Activated naive CD8-positive, alpha-beta T cell treated with anti-CD3 and anti-CD28 coated beads, Interleukin-2, amount 10 ng/mL, durations not matched to agents 7 days and 5 days (primary cell): ENCODE data around the gene TNFSF12. TPM values are rescaled to one million over a fixed set of nuclear protein-coding genes. Genes with fewer than 3 reads are reported as not detected.

Experiments used
- ATAC-seq: fragments of 150-1000 bp; cut with Tn5 transposase; one replicate; pipeline ENCODE4 v1.10.0; 2021; ENCODE audit warnings: low read depth, moderate library complexity
- POLR2A ChIA-PET: fragments of 350-600 bp; sonication (Branson Sonifier 250); formaldehyde crosslinking; loops from one replicate; lab custom pipeline; 2021; ENCODE audit warnings: antibody characterized with exemption; lab: Charles Lee
- DNase-seq: peaks from one replicate; pipeline ENCODE4 v3.0.0; 2021
- H3K27ac Mint-ChIP-seq: one replicate; pipeline ENCODE4 v1.8.0; 2022; ENCODE audit warnings: mild to moderate bottlenecking, mixed read lengths
- H3K27me3 Mint-ChIP-seq: one replicate; pipeline ENCODE4 v1.8.0; 2022; ENCODE audit warnings: mild to moderate bottlenecking, moderate library complexity, mixed read lengths
- H3K36me3 Mint-ChIP-seq: one replicate; pipeline ENCODE4 v1.8.0; 2021; ENCODE audit warnings: mild to moderate bottlenecking, mixed read lengths
- H3K4me1 Mint-ChIP-seq: one replicate; pipeline ENCODE4 v1.8.0; 2021; ENCODE audit warnings: mixed read lengths
- H3K4me3 Mint-ChIP-seq: one replicate; pipeline ENCODE4 v1.8.0; 2022; ENCODE audit warnings: mild to moderate bottlenecking, moderate library complexity, mixed read lengths
- H3K9me3 Mint-ChIP-seq: one replicate; pipeline ENCODE4 v1.8.0; 2021; ENCODE audit warnings: mixed read lengths
- total RNA-seq, 2 experiments: library from RNA; stranded (reverse); gene quantifications; one replicate each; pipeline ENCODE4 v1.2.3, GENCODE V29; 2021

The TNFSF12 gene
- total RNA-seq, 2 experiments from 2014 or later = 93.0 to 95.7 TPM

DNA sequence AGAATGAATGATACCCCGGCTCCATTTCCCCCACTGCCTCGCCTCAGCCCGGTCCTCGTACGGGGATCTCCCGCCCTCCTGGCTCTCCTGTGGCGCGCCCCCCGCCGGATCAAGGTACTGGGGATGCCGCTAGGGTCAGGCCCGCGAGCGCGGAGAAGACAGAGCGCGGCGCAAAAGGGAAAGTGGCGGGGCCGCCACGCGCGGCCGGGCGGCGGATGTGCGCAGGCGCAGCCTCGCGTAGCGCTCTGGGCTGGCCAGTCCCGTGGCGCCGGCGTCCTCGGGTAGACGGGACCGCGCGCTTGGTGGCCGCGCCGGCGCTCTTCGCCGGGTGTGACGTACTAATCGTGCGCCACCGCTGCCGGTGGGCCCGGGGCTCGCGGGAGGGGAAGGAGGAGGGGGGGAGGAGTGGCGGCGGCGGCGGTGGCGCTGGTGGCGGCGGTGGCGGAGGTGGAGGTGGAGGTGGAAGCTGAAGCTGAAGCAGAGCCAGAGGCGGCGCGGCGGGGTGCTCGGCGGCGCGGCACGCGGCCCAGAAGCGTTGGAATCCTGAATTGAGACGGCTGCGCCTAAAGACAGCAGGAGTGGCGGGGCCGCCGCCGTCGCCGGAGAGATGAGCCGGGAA, 12.8 kb downstream of the TNFSF12 start, which contains the start of gene SENP3:
Gene SENP3 (plus strand): TSS at position 331 of the 619 bp plus-strand sequence. CDS start 1,158 bp downstream, outside the sequence.
- H3K27me3 Mint-ChIP-seq = no peaks in the 10 kb centered on the region
- POLR2A ChIA-PET = interaction anchor here (0.6 to 6.2 kb wide), 26 partner anchors 9 to 209 kb away, joined by 3 to 63 read pairs (median 4); partner anchors contain the start of genes CD68, MPDU1, POLR2A and TMEM102
- peak; percentile 95 for DNase-seq
- peak; percentile 87 for ATAC-seq
- H3K36me3 Mint-ChIP-seq = peaks cover 17% of the 10 kb centered on the region
- peak within 1 kb of the TSS; percentile 83 for H3K4me3 Mint-ChIP-seq
- no peaks in the 10 kb centered on the region for H3K9me3 Mint-ChIP-seq
- peak within 1 kb of the TSS; percentile 97 for H3K27ac Mint-ChIP-seq
- peaks cover 49% of the 10 kb centered on the region for H3K4me1 Mint-ChIP-seq

DNA sequence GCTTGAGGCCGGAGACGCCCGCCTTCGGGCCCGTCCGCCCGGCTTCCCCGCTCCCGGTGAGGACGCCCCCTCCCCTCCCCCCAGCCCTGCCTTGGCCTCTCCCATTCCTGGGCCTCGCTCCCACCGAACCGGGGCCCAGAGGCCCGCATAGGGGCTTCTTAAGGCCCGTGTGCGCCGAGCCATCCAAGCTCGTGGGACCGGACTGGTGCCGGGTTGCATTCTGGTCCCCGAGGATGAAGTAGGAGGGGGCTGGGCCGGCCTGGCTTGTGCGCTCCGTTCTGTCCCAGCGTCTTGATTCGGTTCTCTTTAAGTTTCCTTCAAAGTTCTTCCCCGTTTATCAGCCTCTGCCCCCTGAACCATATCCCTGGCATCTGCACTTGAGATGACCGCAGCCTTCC, 13.3 kb downstream of the TNFSF12 start:
- ATAC-seq = peak; percentile 1
- Mint-ChIP-seq H3K36me3 (peaks cover 19% of the 10 kb centered on the region), H3K9me3 (no peaks in the 10 kb centered on the region), H3K4me1 (peaks cover 47% of the 10 kb centered on the region), H3K27ac (peak overlapping the region; percentile 97), H3K4me3 (peak overlapping the region; percentile 83), H3K27me3 (no peaks in the 10 kb centered on the region)
- DNase-seq = no peak
- POLR2A ChIA-PET = interaction anchor here (0.6 to 6.2 kb wide), 16 partner anchors 8 to 664 kb away, joined by 3 to 63 read pairs (median 3); partner anchors contain the start of genes CD68, POLR2A, TMEM102 and TP53

DNA sequence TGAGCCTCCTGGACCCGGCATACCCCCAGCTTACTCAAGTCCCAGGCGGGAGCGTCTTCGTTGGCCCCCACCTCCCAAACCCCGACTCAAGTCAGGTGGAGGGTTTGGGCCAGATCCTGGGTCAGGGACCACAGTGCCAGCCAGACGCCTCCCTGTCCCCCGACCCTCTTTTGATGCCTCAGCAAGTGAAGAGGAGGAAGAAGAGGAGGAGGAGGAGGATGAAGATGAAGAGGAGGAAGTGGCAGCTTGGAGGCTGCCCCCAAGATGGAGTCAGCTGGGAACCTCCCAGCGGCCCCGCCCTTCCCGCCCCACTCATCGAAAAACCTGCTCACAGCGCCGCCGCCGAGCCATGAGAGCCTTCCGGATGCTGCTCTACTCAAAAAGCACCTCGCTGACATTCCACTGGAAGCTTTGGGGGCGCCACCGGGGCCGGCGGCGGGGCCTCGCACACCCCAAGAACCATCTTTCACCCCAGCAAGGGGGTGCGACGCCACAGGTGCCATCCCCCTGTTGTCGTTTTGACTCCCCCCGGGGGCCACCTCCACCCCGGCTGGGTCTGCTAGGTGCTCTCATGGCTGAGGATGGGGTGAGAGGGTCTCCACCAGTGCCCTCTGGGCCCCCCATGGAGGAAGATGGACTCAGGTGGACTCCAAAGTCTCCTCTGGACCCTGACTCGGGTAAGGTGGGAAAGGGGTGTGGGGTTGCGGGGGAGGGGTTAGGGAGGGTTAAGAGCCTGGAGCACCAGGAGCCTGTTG, 14.4 kb downstream of the TNFSF12 start:
- Mint-ChIP-seq H3K4me3 (peak overlapping the region; percentile 83), H3K9me3 (no peaks in the 10 kb centered on the region), H3K36me3 (peaks cover 23% of the 10 kb centered on the region), H3K27ac (peak overlapping the region; percentile 97), H3K4me1 (peaks cover 44% of the 10 kb centered on the region), H3K27me3 (no peaks in the 10 kb centered on the region)
- DNase-seq (no peak), ATAC-seq (no peak)
- POLR2A ChIA-PET = interaction anchor here (0.6 to 1.5 kb wide), 2 partner anchors 20 to 109 kb away, joined by 4 read pairs; partner anchors contain the start of gene MPDU1

DNA sequence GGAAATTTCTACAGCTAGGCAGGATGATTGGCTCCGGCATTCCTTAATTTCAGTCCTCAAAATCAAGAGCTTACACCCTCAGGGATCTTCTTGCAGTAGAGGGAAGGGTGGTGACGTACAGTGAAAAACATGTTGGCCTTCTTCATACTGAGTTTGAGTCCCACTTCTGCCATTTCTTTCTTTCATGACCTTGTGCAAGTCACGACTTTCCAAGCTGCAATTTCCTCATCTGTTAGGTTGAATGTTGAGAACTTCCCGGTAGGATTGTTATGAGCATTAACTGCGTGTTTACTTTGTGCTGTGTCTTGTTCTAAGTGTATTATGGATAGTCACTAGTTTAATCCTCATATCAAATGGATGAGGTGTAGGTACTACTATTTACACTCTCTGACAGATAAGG, 20.7 kb downstream of the TNFSF12 start:
- POLR2A ChIA-PET = interaction anchor here (1.0 kb wide), 2 partner anchors 10 to 14 kb away, joined by 3 to 4 read pairs; partner anchors contain the start of genes CD68 and MPDU1
- H3K27me3 Mint-ChIP-seq = no peaks in the 10 kb centered on the region
- peaks cover 28% of the 10 kb centered on the region for H3K36me3 Mint-ChIP-seq
- no peak overlapping the region for H3K4me3 Mint-ChIP-seq
- DNase-seq (no peak), ATAC-seq (no peak)
- peaks cover 30% of the 10 kb centered on the region for H3K4me1 Mint-ChIP-seq
- no peaks in the 10 kb centered on the region for H3K9me3 Mint-ChIP-seq
- H3K27ac Mint-ChIP-seq = peak overlapping the region; percentile 24

DNA sequence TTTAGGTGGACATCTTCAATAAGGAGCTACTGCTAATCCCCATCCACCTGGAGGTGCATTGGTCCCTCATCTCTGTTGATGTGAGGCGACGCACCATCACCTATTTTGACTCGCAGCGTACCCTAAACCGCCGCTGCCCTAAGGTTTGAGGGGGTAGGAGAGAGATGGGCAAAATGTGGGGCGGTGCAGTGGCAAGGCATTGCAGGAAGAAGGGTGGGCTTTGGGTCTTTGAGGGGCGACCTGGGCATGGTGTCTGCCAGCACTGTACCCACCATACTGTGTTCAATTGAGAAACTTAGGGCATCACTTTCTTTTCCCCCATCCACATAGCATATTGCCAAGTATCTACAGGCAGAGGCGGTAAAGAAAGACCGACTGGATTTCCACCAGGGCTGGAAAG, 21.5 kb downstream of the TNFSF12 start:
- H3K27me3 Mint-ChIP-seq = no peaks in the 10 kb centered on the region
- H3K4me3 Mint-ChIP-seq = no peak overlapping the region
- POLR2A ChIA-PET = interaction anchor here (0.5 to 2.1 kb wide), 5 partner anchors 9 to 654 kb away, joined by 3 to 6 read pairs (median 5); partner anchors contain the start of genes CD68 and SENP3

DNA sequence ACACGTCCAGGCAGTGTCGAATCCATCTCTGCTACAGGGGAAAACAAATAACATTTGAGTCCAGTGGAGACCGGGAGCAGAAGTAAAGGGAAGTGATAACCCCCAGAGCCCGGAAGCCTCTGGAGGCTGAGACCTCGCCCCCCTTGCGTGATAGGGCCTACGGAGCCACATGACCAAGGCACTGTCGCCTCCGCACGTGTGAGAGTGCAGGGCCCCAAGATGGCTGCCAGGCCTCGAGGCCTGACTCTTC, 23.4 kb downstream of the TNFSF12 start:
- no peak for DNase-seq
- peak; percentile 88 for ATAC-seq
- H3K4me3 Mint-ChIP-seq = peak overlapping the region; percentile 96
- peaks cover 48% of the 10 kb centered on the region for H3K4me1 Mint-ChIP-seq
- H3K27me3 Mint-ChIP-seq = no peaks in the 10 kb centered on the region
- POLR2A ChIA-PET = interaction anchor here (0.6 to 5.2 kb wide), 9 partner anchors 11 to 322 kb away, joined by 3 to 89 read pairs (median 4); partner anchors contain the start of genes ACAP1, FXR2, MPDU1 and POLR2A
- H3K27ac Mint-ChIP-seq = peak overlapping the region; percentile 99
- no peaks in the 10 kb centered on the region for H3K9me3 Mint-ChIP-seq
- H3K36me3 Mint-ChIP-seq = peaks cover 36% of the 10 kb centered on the region

More for the DNA sequence above, 21.5 kb downstream of the TNFSF12 start:
- no peaks in the 10 kb centered on the region for H3K9me3 Mint-ChIP-seq
- DNase-seq (no peak), ATAC-seq (no peak)
- H3K4me1 Mint-ChIP-seq = peaks cover 35% of the 10 kb centered on the region
- peaks cover 33% of the 10 kb centered on the region for H3K36me3 Mint-ChIP-seq
- H3K27ac Mint-ChIP-seq = peak overlapping the region; percentile 69

DNA sequence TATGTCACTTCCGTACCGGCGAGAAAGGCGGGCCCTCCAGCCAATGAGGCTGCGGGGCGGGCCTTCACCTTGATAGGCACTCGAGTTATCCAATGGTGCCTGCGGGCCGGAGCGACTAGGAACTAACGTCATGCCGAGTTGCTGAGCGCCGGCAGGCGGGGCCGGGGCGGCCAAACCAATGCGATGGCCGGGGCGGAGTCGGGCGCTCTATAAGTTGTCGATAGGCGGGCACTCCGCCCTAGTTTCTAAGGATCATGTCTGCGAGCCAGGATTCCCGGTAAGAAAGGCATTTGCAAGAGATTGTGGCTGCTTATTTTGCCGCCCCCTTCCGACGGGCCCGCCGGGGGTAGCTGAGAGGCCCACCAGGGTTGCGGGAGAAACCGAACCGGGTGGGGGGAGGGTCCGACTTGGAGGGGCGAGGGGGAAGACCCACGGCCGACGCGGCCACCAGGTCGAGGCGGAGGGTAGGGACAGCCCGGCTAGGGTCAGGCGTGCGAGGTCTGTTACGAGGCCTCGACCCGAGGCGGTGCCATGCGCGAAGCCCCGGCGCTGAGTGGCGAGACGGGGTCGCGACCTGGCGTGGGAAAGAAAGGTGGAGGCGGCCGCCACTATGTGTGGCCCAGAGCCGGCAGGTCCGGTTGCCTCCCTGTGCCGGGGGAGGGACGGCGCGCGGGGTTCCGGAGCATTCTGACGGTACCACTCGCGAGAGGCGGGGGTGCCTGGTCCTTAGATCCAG, 23.9 kb downstream of the TNFSF12 start:
- peak overlapping the region; percentile 99 for H3K27ac Mint-ChIP-seq
- POLR2A ChIA-PET = interaction anchor here (0.6 to 5.2 kb wide), 17 partner anchors 8 to 537 kb away, joined by 3 to 89 read pairs (median 4); partner anchors contain the start of genes ACAP1, FGF11, FXR2 and MPDU1
- DNase-seq = peak; percentile 100
- no peaks in the 10 kb centered on the region for H3K9me3 Mint-ChIP-seq
- no peaks in the 10 kb centered on the region for H3K27me3 Mint-ChIP-seq
- H3K4me3 Mint-ChIP-seq = peak overlapping the region; percentile 96
- peak; percentile 1 for ATAC-seq
- H3K4me1 Mint-ChIP-seq = peaks cover 46% of the 10 kb centered on the region
- peaks cover 36% of the 10 kb centered on the region for H3K36me3 Mint-ChIP-seq

DNA sequence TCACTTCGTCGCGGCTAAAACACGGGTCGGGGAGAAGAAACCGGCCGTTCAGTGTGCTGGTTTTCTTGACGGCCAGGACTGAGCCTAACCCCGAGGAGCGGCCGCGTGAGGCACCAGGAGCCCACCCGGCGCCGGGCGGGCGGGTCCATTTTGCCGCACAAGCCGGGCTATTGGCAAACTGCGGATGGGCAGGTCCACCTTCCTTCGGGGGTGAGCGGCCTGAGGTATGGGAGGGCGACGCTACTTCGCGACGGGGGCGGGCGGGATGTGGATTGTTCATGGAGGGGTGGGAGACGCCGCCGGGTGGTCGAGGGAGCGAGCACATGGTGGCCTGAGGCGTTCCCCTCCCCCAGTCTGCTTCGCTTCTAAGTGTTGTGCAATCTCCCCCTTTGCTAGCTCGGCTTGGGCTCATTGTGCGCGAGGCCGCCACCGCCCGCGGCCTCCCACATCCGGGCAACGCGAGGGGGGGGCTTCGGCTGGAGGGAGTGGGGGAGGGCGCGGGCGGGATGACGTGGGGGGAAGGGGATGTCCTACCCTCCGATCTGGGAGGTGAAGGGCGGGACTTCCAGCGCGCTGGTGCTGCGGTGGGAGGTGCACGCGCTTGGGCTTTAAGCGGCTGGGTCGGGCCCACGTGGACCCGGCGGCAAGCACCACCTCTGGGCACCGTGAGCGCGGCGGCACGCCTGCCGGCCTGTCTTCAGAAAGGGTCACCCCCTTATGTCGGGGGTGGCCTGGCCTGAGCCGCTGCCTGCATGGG, 24.6 kb downstream of the TNFSF12 start:
- peaks cover 40% of the 10 kb centered on the region for H3K36me3 Mint-ChIP-seq
- H3K9me3 Mint-ChIP-seq = no peaks in the 10 kb centered on the region
- ATAC-seq (peak; percentile 28), DNase-seq (peak; percentile 93)
- POLR2A ChIA-PET = interaction anchor here (0.6 to 5.2 kb wide), 18 partner anchors 9 to 538 kb away, joined by 3 to 89 read pairs (median 4); partner anchors contain the start of genes ACAP1, FGF11, FXR2 and MPDU1
- H3K4me1 Mint-ChIP-seq = peaks cover 53% of the 10 kb centered on the region
- no peaks in the 10 kb centered on the region for H3K27me3 Mint-ChIP-seq
- H3K4me3 Mint-ChIP-seq = peak overlapping the region; percentile 96
- H3K27ac Mint-ChIP-seq = peak overlapping the region; percentile 99

DNA sequence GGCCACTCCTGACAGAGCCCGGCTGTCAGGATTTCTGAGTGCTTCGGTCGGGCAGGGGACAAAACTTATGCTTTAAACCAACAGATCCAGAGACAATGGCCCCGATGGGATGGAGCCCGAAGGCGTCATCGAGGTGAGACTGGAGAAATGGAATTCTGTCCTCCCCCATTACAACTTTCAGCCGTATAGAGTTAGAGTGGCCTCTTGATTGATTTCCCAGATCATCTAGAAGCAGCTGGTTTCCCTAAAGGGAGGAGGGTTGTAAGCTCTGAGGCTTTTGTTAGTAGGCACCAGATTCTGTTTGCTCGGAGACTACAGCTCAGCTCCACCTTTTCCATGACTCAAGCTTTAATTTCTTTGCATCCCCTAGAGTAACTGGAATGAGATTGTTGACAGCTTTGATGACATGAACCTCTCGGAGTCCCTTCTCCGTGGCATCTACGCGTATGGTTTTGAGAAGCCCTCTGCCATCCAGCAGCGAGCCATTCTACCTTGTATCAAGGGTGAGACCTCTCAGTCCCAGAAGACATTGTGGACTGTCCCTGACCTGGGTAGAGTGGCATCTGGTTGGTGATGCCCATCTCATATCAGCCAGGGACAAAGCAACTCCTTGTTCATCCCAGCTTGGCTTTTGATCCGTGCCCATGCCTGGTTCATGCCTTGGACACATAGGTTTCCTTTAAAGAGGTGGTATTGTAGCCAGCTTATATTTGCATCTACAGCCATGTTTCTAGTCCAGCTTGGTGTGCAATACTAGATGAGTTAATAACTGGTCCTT, 25.5 kb downstream of the TNFSF12 start:
- Mint-ChIP-seq H3K36me3 (peaks cover 44% of the 10 kb centered on the region), H3K27ac (peak overlapping the region; percentile 99), H3K4me1 (peaks cover 58% of the 10 kb centered on the region), H3K4me3 (peak overlapping the region; percentile 96), H3K27me3 (no peaks in the 10 kb centered on the region), H3K9me3 (no peaks in the 10 kb centered on the region)
- DNase-seq = no peak
- POLR2A ChIA-PET = interaction anchor here (0.8 to 5.2 kb wide), 16 partner anchors 10 to 539 kb away, joined by 3 to 89 read pairs (median 4); partner anchors contain the start of genes ACAP1, FGF11, FXR2 and MPDU1
- no peak for ATAC-seq

DNA sequence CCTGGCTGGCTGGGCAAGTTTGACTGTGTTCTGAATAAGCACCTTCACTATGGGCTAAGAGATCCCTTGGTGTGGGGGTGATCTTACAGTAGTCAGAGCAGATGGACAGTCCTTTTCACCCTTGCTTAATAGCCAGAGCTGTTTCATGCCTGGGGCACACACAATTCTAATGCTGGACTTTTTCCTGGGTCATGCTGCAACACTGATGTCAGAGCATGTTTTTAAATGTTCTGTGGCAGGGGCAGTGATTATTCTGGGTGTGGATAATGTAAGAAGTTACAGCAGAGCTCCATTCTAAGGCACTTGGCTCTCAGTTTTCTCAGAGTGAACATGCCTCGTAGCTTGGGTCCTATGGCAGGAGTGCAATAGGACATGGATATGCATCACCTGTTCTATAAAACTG, 26.6 kb downstream of the TNFSF12 start:
- Mint-ChIP-seq H3K27ac (no peak overlapping the region), H3K9me3 (no peaks in the 10 kb centered on the region), H3K4me1 (peaks cover 61% of the 10 kb centered on the region), H3K36me3 (peaks cover 48% of the 10 kb centered on the region), H3K27me3 (no peaks in the 10 kb centered on the region), H3K4me3 (peak overlapping the region; percentile 96)
- DNase-seq = no peak
- POLR2A ChIA-PET = interaction anchor here (0.9 to 5.2 kb wide), 6 partner anchors 9 to 112 kb away, joined by 3 to 89 read pairs (median 4); partner anchors contain the start of genes MPDU1, SOX15, TP53 and WRAP53
- no peak for ATAC-seq

DNA sequence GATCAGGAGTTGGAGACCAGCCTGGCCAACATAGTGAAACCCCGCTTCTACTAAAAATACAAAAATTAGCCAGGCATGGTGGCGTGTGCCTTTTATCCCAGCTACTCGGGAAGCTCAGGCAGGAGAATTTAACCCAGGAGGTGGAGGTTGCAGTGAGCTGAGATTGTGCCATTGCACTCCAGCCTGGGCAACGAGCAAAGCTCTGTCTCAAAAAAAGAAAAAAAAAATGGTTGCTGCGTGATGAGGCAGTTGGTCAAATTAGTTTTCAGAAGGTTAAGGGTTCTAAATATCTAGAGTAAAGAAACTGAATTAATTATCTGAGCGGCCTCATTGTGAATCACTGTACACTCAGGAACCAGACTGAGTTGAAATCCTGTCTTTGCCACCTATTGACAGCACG, 27.1 kb downstream of the TNFSF12 start:
- Mint-ChIP-seq H3K27me3 (no peaks in the 10 kb centered on the region), H3K36me3 (peaks cover 53% of the 10 kb centered on the region), H3K9me3 (no peaks in the 10 kb centered on the region), H3K4me3 (peak overlapping the region; percentile 96), H3K27ac (peak overlapping the region; percentile 60), H3K4me1 (peaks cover 62% of the 10 kb centered on the region)
- POLR2A ChIA-PET = interaction anchor here (1.2 to 5.2 kb wide), 3 partner anchors 9 to 29 kb away, joined by 4 to 89 read pairs (median 4); partner anchors contain the start of genes MPDU1 and SOX15
- DNase-seq = no peak
- ATAC-seq = no peak
